ENCODE measurements around the gene PYGO2. TPM values are rescaled to one million over a fixed set of nuclear protein-coding genes. Genes with fewer than 3 reads are reported as not detected.
"Not testable (repeated sequence)": the region's sequence is repeated elsewhere in the genome, so short reads cannot be mapped to it uniquely, and the experiment has no call there.

The PYGO2 gene
- total and polyA plus RNA-seq, 5 experiments from 2014 or later, result 21.5 to 57.3 (median 50.8) TPM

DNA sequence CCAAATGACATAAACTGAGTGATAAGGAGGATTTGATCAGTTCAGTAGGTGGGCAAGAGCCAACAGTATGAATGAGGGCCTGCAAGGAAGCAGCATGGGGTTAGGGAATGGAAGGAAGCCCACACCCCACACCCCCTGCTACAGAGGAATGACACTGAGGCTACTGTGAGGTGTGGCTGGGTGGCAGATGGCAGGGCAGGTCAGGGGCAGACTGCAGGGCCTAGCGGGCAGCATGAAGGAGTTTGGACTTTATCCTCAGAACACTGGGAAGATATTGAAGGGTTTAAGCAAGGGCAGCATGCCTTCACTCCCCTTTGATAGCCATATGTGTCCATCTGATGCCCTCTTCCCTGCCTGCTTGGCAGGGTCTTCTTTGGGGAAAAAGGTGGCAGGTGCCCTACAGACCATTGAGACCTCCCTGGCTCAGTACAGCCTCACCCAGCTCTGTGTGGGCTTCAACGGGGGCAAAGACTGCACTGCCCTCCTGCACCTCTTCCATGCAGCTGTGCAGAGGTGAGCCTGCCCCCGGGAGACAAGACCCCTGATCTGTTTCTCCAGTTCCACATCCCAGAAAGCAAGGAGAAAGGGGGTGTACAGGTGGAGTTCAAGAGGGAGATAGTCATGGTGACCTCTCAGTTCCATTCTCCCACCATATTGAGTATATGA is 27.7 kb upstream of the PYGO2 start:
- ATAC-seq (no peak), DNase-seq (no peak)
- peak overlapping the region in 2 of 10 donors; percentile 79 to 88 for H3K27ac Mint-ChIP-seq
- POLR2A ChIA-PET, result interaction anchor here (0.9 to 1.6 kb wide), 3 partner anchors 33 to 53 kb away, joined by 3 to 4 read pairs (median 3); partner anchors contain the start of genes PBXIP1 and PMVK
- H3K4me1 Mint-ChIP-seq, result peaks cover 9 to 31% (median 15%) of the 10 kb centered on the region in 4 donors
- H3K4me3 Mint-ChIP-seq, result no peak overlapping the region
- no peaks in the 10 kb centered on the region for H3K27me3 Mint-ChIP-seq
- H3K9me3 Mint-ChIP-seq, result no peaks in the 10 kb centered on the region
- H3K36me3 Mint-ChIP-seq, result peaks cover 0 to 42% (median 3%) of the 10 kb centered on the region in 3 donors

DNA sequence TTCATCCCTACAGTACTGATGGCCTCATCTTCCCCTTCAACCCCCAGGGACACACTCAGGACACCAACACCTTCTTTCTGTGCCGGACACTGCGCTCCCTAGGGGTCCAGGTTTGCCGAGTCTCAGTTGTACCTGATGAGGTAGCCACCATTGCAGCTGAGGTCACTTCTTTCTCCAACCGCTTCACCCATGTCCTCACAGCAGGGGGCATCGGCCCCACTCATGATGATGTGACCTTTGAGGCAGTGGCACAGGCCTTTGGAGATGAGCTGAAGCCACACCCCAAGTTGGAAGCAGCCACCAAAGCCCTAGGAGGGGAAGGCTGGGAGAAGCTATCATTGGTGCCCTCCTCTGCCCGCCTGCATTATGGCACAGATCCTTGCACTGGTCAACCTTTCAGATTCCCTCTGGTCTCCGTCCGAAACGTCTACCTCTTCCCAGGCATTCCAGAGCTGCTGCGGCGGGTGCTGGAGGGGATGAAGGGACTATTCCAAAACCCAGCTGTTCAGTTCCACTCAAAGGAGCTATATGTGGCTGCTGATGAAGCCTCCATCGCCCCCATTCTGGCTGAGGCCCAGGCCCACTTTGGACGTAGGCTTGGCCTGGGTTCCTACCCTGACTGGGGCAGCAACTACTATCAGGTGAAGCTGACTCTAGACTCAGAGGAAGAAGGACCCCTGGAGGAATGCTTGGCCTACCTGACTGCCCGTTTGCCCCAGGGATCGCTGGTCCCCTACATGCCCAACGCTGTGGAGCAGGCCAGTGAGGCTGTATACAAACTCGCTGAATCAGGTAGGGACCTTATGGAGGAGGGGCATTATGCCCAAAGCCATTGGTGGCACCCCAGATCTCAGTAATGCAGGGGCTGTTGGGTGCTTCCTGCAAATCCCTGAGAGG is 26.7 kb upstream of the PYGO2 start:
- no peak for ATAC-seq
- H3K36me3 Mint-ChIP-seq, result peaks cover 0 to 42% (median 3%) of the 10 kb centered on the region in 3 donors
- peak overlapping the region in 1 of 10 donors; percentile 29 for H3K4me3 Mint-ChIP-seq
- H3K9me3 Mint-ChIP-seq, result no peaks in the 10 kb centered on the region
- no peaks in the 10 kb centered on the region for H3K27me3 Mint-ChIP-seq
- POLR2A ChIA-PET, result interaction anchor here (0.6 to 2.0 kb wide), 4 partner anchors 11 to 52 kb away, joined by 3 to 7 read pairs (median 3); partner anchors contain the start of gene PMVK
- H3K27ac Mint-ChIP-seq, result peak overlapping the region in 3 of 10 donors; percentile 15 to 66 (median 40)
- DNase-seq, result no peak
- H3K4me1 Mint-ChIP-seq, result peaks cover 9 to 38% (median 15%) of the 10 kb centered on the region in 4 donors

DNA sequence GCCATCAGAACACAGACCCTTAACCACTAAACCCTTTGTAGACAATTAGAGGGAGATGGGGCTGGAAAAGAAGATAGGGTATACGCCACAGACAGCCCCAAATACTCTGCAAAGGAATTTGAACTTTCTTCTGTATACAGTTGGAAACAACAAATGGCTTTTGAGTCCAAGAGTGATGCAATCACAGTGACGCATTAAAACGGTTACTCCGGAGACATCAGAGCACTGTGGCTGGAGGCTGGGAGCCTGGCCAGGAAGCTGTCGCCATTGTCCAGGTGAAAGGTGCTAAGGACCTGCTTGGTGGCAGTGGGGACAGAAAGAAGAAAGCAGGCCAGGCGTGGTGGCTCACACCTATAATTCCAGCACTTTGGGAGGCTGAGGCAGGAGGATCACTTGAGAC is 25.7 kb upstream of the PYGO2 start:
- H3K27me3 Mint-ChIP-seq, result no peaks in the 10 kb centered on the region
- H3K9me3 Mint-ChIP-seq, result no peaks in the 10 kb centered on the region
- peaks cover 0 to 40% (median 3%) of the 10 kb centered on the region in 3 donors for H3K36me3 Mint-ChIP-seq
- H3K4me3 Mint-ChIP-seq, result no peak overlapping the region
- no peak for ATAC-seq
- POLR2A ChIA-PET, result interaction anchor here (0.9 to 2.0 kb wide), 2 partner anchors 12 to 23 kb away, joined by 3 to 7 read pairs; no protein-coding TSS in a partner anchor
- no peak for DNase-seq
- H3K27ac Mint-ChIP-seq, result peak overlapping the region in 2 of 10 donors; percentile 20 to 21
- peaks cover 10 to 37% (median 15%) of the 10 kb centered on the region in 4 donors for H3K4me1 Mint-ChIP-seq

DNA sequence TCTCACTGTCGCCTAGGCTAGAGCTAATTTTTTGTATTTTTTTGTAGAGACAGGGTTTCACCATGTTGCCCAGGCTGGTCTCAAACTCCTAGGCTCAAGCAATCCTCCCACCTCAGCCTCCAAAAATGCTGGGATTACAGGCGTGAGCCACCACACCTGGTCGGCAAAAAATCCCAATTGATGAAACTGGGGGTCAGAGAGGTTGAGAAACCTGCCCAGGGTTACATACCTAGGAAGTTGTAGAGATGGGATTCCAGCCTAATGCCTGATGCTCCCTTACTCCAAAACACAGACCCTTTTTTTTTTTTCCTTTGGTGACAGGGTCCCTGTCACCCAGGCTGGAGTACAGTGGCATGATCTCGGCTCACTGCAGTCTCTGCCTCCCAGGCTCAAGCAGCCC is 25.2 kb upstream of the PYGO2 start:
- H3K27ac Mint-ChIP-seq, H3K9me3 Mint-ChIP-seq, H3K4me3 Mint-ChIP-seq, ATAC-seq, DNase-seq, H3K27me3 Mint-ChIP-seq: not testable (repeated sequence)
- POLR2A ChIA-PET, result interaction anchor here (2.0 kb wide), 1 partner anchor 13 kb away, joined by 7 read pairs; no protein-coding TSS in a partner anchor
- Mint-ChIP-seq H3K4me1 (peaks cover 11 to 37% (median 15%) of the 10 kb centered on the region in 4 donors), H3K36me3 (peaks cover 0 to 40% (median 3%) of the 10 kb centered on the region in 3 donors)

DNA sequence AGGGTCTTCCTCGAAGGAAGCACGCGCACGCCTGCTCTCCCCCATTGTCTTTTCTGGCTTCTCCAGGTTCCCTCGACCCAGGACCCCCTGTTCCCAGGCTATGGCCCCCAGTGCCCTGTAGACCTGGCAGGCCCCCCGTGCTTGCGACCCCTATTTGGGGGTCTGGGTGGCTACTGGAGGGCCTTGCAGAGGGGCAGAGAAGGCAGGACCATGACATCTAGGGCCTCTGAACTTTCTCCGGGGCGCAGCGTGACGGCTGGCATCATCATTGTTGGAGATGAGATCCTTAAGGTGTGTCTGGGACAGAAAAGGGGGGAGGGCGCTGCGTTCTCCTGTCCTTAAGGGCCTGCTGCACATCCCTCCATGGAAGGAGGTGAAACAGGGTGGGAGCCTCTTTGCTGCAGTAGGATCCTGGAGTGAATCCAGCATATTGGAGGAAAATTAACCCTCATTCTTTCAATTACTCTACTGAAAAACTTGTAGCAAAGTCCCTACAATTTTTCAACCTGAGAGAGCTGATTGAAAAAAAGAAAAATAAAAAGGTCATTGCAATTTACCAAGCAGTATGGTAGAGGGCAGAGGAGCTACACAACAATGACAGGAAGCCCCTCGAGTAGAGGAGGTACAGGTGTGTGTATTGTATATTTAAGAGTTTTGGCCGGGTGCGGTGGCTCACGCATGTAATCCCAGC is 22.3 kb upstream of the PYGO2 start:
- H3K27ac Mint-ChIP-seq, result peak overlapping the region in 2 of 10 donors; percentile 56 to 63
- no peaks in the 10 kb centered on the region for H3K9me3 Mint-ChIP-seq
- peaks cover 0 to 29% (median 2%) of the 10 kb centered on the region in 3 donors for H3K36me3 Mint-ChIP-seq
- H3K4me1 Mint-ChIP-seq, result peaks cover 2 to 30% (median 4%) of the 10 kb centered on the region in 4 donors
- H3K4me3 Mint-ChIP-seq, result no peak overlapping the region
- ATAC-seq (no peak), DNase-seq (no peak)
- POLR2A ChIA-PET, result interaction anchor here (0.5 to 4.7 kb wide), 19 partner anchors 9 to 1350 kb away, joined by 3 to 25 read pairs (median 8); partner anchors contain the start of genes CHTOP, CKS1B, LENEP and PBXIP1
- H3K27me3 Mint-ChIP-seq, result no peaks in the 10 kb centered on the region

DNA sequence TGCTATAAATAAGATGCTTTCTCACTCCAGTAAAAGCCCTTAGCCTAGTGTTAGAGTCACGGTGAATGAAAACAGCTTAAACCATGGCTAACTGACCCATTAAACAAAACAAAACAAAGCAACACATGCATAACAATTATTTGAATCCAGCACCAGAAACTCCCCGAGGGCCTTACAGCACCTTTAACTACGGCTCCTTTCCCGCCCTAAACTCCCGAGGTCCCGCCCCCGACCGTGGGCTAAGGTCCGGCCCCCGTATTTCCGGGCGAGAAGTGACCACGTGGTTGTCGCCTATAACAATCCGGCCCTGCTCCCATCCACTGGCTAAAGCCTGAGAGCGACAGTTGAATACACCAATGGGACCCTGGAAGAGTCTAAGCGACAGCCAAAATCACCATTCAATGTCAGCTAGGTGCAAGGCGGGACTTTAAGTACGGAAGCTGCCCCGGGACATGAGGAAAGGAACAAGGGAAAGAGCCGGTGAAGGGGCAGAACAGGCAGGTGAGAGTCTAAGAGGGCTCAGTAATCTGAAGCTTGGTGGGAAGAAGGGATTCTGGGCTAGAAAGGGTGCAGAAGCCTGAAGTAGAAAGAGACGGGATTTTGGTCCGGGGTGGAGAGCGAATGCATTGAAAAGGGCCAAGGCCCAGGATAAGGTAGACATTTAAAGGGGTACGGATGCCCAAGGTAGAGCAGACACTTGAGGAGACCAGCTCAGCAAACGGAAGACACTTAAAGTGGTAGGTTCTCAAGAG is 21.5 kb upstream of the PYGO2 start, which contains the start of gene FLAD1:
FLAD1 (plus strand) TSS at position 448 of the 752 bp plus-strand sequence. CDS start 351 bp downstream, outside the sequence.
- H3K27me3 Mint-ChIP-seq, result no peaks in the 10 kb centered on the region
- DNase-seq (peak; percentile 84 to 98 (median 94)), ATAC-seq (peak; percentile 99 to 100)
- H3K4me3 Mint-ChIP-seq, result no peak within 1 kb of the TSS
- no peaks in the 10 kb centered on the region for H3K9me3 Mint-ChIP-seq
- peaks cover 0 to 21% (median 2%) of the 10 kb centered on the region in 4 donors for H3K4me1 Mint-ChIP-seq
- H3K36me3 Mint-ChIP-seq, result peaks cover 0 to 22% (median 2%) of the 10 kb centered on the region in 3 donors
- H3K27ac Mint-ChIP-seq, result peak within 1 kb of the TSS in 1 of 10 donors; percentile 63
- POLR2A ChIA-PET, result interaction anchor here (0.5 to 4.7 kb wide), 18 partner anchors 9 to 1349 kb away, joined by 3 to 25 read pairs (median 10); partner anchors contain the start of genes CHTOP, CKS1B, LENEP and PBXIP1

DNA sequence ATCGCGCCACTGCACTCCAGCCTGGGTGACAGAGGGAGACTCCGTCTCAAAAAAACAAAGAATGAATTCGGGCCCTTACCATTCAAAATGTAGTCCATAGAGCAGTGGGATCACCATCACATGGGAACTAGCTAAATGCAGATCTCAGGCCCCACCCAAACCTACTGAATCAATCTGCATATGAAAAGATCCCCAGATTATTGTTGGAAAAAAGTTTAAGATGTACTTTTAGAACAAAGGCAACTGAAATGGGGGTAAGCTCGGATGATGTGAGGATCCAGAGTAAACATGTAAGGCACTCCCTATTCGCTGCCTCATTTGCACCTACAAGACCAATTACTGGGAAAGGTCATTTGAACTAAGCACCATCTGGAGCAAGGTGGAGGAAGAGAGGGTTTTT is 20.8 kb upstream of the PYGO2 start:
- H3K27ac Mint-ChIP-seq, result no peak overlapping the region
- no peaks in the 10 kb centered on the region for H3K27me3 Mint-ChIP-seq
- H3K9me3 Mint-ChIP-seq, result no peaks in the 10 kb centered on the region
- peaks cover 0 to 23% (median 4%) of the 10 kb centered on the region in 4 donors for H3K4me1 Mint-ChIP-seq
- peaks cover 0 to 22% (median 2%) of the 10 kb centered on the region in 3 donors for H3K36me3 Mint-ChIP-seq
- POLR2A ChIA-PET, result interaction anchor here (0.7 to 4.7 kb wide), 12 partner anchors 8 to 103 kb away, joined by 3 to 25 read pairs (median 16); partner anchors contain the start of genes CKS1B, LENEP, PBXIP1 and PMVK
- no peak for DNase-seq
- no peak overlapping the region for H3K4me3 Mint-ChIP-seq
- no peak for ATAC-seq

DNA sequence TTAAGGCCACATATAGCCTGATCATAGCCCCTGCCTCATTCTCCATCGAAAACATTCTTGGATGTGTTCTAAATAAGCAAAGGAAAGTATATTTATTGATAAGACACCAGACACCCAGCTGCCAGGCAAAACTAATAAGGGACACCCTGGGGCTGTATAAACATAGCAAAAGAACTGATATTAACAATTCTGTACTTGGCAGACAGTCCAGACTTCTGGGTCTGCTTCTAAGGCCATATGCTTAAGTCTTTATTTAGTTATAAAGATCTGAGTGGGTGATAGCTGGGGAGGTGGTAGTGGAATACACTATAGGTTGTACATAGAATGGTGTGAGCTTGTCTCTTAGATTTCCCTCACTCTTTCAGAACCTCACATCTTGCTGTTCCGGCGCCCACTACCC is 16.8 kb upstream of the PYGO2 start:
- no peak overlapping the region for H3K4me3 Mint-ChIP-seq
- POLR2A ChIA-PET, result interaction anchor here (0.6 to 1.0 kb wide), 3 partner anchors 17 to 35 kb away, joined by 3 to 5 read pairs (median 3); partner anchors contain the start of gene PYGO2
- no peaks in the 10 kb centered on the region for H3K27me3 Mint-ChIP-seq

DNA sequence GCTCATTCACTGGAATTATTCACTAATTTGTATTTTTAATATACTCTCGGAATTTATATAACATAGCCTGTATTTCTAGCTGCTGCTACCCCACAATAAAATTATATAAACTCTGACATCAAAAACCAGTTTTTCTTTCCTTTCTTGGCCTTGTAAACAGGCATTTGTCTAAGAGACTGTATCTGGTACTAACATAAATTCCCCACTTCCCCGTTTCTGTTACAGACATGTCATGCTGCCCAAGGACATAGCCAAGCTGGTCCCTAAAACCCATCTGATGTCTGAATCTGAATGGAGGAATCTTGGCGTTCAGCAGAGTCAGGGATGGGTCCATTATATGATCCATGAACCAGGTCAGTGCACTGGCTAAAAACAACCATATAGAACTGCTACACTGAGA is 16.2 kb upstream of the PYGO2 start:
- H3K27me3 Mint-ChIP-seq, H3K9me3 Mint-ChIP-seq, ATAC-seq, H3K4me3 Mint-ChIP-seq, H3K4me1 Mint-ChIP-seq, DNase-seq: not testable (repeated sequence)
- POLR2A ChIA-PET, result interaction anchor here (0.6 to 1.5 kb wide), 4 partner anchors 17 to 35 kb away, joined by 3 to 5 read pairs (median 4); partner anchors contain the start of gene PYGO2
- H3K36me3 Mint-ChIP-seq, result peaks cover 0 to 11% (median 2%) of the 10 kb centered on the region in 3 donors
- peak overlapping the region in 3 of 10 donors; percentile 27 to 55 (median 31) for H3K27ac Mint-ChIP-seq

More for the DNA sequence above, 16.8 kb upstream of the PYGO2 start:
- H3K27ac Mint-ChIP-seq, result no peak overlapping the region
- peaks cover 0 to 5% (median 3%) of the 10 kb centered on the region in 4 donors for H3K4me1 Mint-ChIP-seq
- H3K36me3 Mint-ChIP-seq, result peaks cover 0 to 11% (median 2%) of the 10 kb centered on the region in 3 donors
- DNase-seq (no peak), ATAC-seq (no peak)
- no peaks in the 10 kb centered on the region for H3K9me3 Mint-ChIP-seq

DNA sequence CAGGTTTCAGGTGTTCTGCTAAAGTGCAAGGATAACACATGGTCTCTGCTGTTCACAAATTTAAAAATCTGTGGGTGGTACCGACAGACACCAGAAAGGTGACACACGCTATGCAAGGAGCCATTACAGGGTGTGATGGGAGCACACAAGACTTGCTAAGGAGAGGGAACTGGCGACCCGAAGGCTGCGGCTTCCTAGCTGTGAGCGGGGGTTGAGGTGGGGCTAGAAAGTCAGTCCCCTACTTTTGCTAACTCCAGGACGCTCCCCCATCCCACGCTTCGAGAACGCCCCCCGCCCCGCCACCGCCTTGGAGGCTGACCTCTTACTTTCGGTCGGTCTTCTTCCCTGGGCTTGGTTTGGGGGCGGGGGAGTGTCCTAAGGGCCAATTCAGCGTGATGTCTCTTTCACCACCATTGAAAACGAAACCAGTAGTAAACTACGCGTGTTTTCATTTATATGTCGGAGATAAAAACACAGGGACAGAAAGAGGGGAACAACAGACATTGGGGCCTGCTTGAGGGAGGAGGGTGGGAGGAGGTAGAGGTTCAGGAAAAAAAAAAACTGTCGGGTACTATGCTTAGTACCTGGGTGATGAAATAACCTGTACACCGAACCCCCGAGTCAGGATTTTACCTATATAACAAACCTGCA is 14.0 kb upstream of the PYGO2 start:
- peak in 7 of 10 donors; percentile 26 to 71 (median 47) for DNase-seq
- H3K27ac Mint-ChIP-seq, result no peak overlapping the region
- POLR2A ChIA-PET, result interaction anchor here (0.7 to 7.5 kb wide), 8 partner anchors 8 to 755 kb away, joined by 3 to 85 read pairs (median 22); partner anchors contain the start of genes FLAD1, PBXIP1, PMVK and PYGO2
- ATAC-seq, result peak in 1 of 2 donors; percentile 15
- peaks cover 0 to 15% (median 2%) of the 10 kb centered on the region in 3 donors for H3K36me3 Mint-ChIP-seq
- H3K4me3 Mint-ChIP-seq, result no peak overlapping the region
- H3K9me3 Mint-ChIP-seq, result no peaks in the 10 kb centered on the region
- peaks cover 13 to 28% (median 25%) of the 10 kb centered on the region in 4 donors for H3K4me1 Mint-ChIP-seq
- H3K27me3 Mint-ChIP-seq, result no peaks in the 10 kb centered on the region

Data from naive thymus-derived CD8-positive, alpha-beta T cell (primary cell).